GM23338 (cell line): ENCODE data around the gene FBN2. TPM values are rescaled to one million over a fixed set of nuclear protein-coding genes. Genes with fewer than 3 reads are reported as not detected.

Source experiments
- ATAC-seq: fragments of 200-7000 bp; cut with Tn5 transposase; 3 replicates; pipeline ENCODE4 v1.9.1; 2020
- DNase-seq: peaks from one replicate; pipeline ENCODE4 v3.0.0-alpha.2; 2015; ENCODE audit warnings: low spot score
- H2AFZ ChIP-seq: fragments of 200-600 bp; sonication (generic); 2 replicates; pipeline ENCODE4 v1.8.0; 2016; ENCODE audit warnings: antibody characterized with exemption, mild to moderate bottlenecking, moderate library complexity
- H3F3A ChIP-seq: fragments of 200-600 bp; sonication (generic); replicated peaks from 2 replicates; pipeline ENCODE4 v1.8.0; 2017; ENCODE audit warnings: antibody characterized with exemption, mixed run types, low read depth
- H3K27ac ChIP-seq: fragments of 200-600 bp; sonication (generic); 2 replicates; pipeline ENCODE4 v1.6.1; 2016; ENCODE audit warnings: low read depth
- H3K27me3 ChIP-seq: fragments of 200-600 bp; sonication (generic); 2 replicates; pipeline ENCODE4 v1.8.0; 2016; ENCODE audit warnings: mild to moderate bottlenecking, mixed run types, moderate library complexity; ENCODE audit not compliant: insufficient read depth
- H3K36me3 ChIP-seq: fragments of 200-600 bp; sonication (generic); 2 replicates; pipeline ENCODE4 v1.8.0; 2016; ENCODE audit warnings: mild to moderate bottlenecking; ENCODE audit not compliant: insufficient read depth
- H3K4me1 ChIP-seq: fragments of 200-600 bp; sonication (generic); 2 replicates; pipeline ENCODE4 v1.8.0; 2016; ENCODE audit warnings: mild to moderate bottlenecking, moderate library complexity; ENCODE audit not compliant: insufficient read depth
- H3K4me2 ChIP-seq: fragments of 200-600 bp; sonication (generic); 2 replicates; pipeline ENCODE4 v1.7.1; 2017; ENCODE audit warnings: mixed run types
- H3K4me3 ChIP-seq: fragments of 200-600 bp; sonication (generic); 2 replicates; pipeline ENCODE4 v1.6.1; 2016; ENCODE audit warnings: mixed run types
- H3K79me2 ChIP-seq: fragments of 200-600 bp; sonication (generic); replicated peaks from 2 replicates; pipeline ENCODE4 v1.8.0; 2017; ENCODE audit warnings: mild to moderate bottlenecking; ENCODE audit not compliant: insufficient read depth
- H3K9me2 ChIP-seq: fragments of 200-600 bp; sonication (generic); 2 replicates; pipeline ENCODE4 v1.8.0; 2017; ENCODE audit not compliant: insufficient read depth
- H4K20me1 ChIP-seq: fragments of 200-600 bp; sonication (generic); replicated peaks from 2 replicates; pipeline ENCODE4 v1.8.0; 2017; ENCODE audit warnings: mild to moderate bottlenecking; ENCODE audit not compliant: insufficient read depth
- H3K27ac Mint-ChIP-seq: 2 replicates; pipeline ENCODE4 v1.8.0; 2020; ENCODE audit warnings: inconsistent platforms, mild to moderate bottlenecking, moderate library complexity, mixed read lengths
- H3K27me3 Mint-ChIP-seq: 3 replicates; pipeline ENCODE4 v1.8.0; 2022; ENCODE audit warnings: low read depth, mild to moderate bottlenecking, moderate library complexity, mixed read lengths, inconsistent platforms; ENCODE audit not compliant: insufficient read depth, poor library complexity
- H3K36me3 Mint-ChIP-seq: 3 replicates; pipeline ENCODE4 v1.8.0; 2021; ENCODE audit warnings: low read depth, mild to moderate bottlenecking, inconsistent platforms, moderate library complexity, mixed read lengths
- H3K4me1 Mint-ChIP-seq: 3 replicates; pipeline ENCODE4 v1.8.0; 2020; ENCODE audit warnings: mild to moderate bottlenecking, inconsistent platforms, mixed read lengths
- H3K4me3 Mint-ChIP-seq: 3 replicates; pipeline ENCODE4 v1.8.0; 2021; ENCODE audit warnings: moderate library complexity, mild to moderate bottlenecking, inconsistent platforms, mixed read lengths
- H3K9me3 Mint-ChIP-seq: 3 replicates; pipeline ENCODE4 v1.8.0; 2020; ENCODE audit warnings: moderate library complexity, mild to moderate bottlenecking, inconsistent platforms, mixed read lengths
- ETS1 ChIP-seq: IDR thresholded peaks from 2 replicates; pipeline ENCODE4 v1.6.1; 2016; ENCODE audit warnings: antibody characterized with exemption
- EZH2 ChIP-seq: fragments of 200-600 bp; sonication (generic); IDR thresholded peaks from one replicate; pipeline ENCODE4 v1.8.0; 2017; ENCODE audit warnings: antibody characterized with exemption, mild to moderate bottlenecking, low read depth; ENCODE audit not compliant: unreplicated experiment
- NANOG ChIP-seq: IDR thresholded peaks from 2 replicates; pipeline ENCODE4 v1.6.1; 2016; ENCODE audit warnings: antibody characterized with exemption, borderline replicate concordance
- POLR2AphosphoS5 ChIP-seq: IDR thresholded peaks from 2 replicates; pipeline ENCODE4 v1.6.1; 2016; ENCODE audit warnings: antibody characterized with exemption, low read depth
- REST ChIP-seq: IDR thresholded peaks from one replicate; pipeline ENCODE4 v1.6.1; 2018; ENCODE audit warnings: antibody characterized with exemption; ENCODE audit not compliant: unreplicated experiment
- STAT1 ChIP-seq: IDR thresholded peaks from one replicate; pipeline ENCODE4 v1.6.1; 2016; ENCODE audit warnings: antibody characterized with exemption; ENCODE audit not compliant: unreplicated experiment
- ZNF114 ChIP-seq: fragments of 250-450 bp; sonication (Bioruptor Pico); IDR thresholded peaks from 2 replicates; pipeline ENCODE4 v1.5.0; 2020; ENCODE audit warnings: mild to moderate bottlenecking, moderate library complexity
- ZNF331 ChIP-seq: fragments of 250-450 bp; sonication (Bioruptor Pico); IDR thresholded peaks from 2 replicates; pipeline ENCODE4 v1.5.0; 2020; ENCODE audit warnings: low read depth, mild to moderate bottlenecking, moderate library complexity
- ZNF462 ChIP-seq: fragments of 250-450 bp; sonication (Bioruptor Pico); IDR thresholded peaks from 2 replicates; pipeline ENCODE4 v1.5.0; 2020; ENCODE audit warnings: mild to moderate bottlenecking, moderate library complexity
- polyA plus RNA-seq: library from polyadenylated mRNA; unstranded; fragments of >200 nt; fragmentation: Nextera tagmentation; extraction: Ambion mirVana; gene quantifications from 2 replicates; pipeline ENCODE4 v1.2.1, GENCODE V29; 2016
- total RNA-seq: library from RNA; depleted of rRNA; stranded (reverse); fragments of >200 nt; shearing (Covaris generic); gene quantifications from 2 replicates; pipeline ENCODE4 v1.2.3, GENCODE V29; 2014

Gene FBN2
- total and polyA plus RNA-seq, 2 experiments from 2014 or later: 2.6 to 13.6 TPM

GRCh38 chr5:128528637-128529255 lies 9.3 kb downstream of the FBN2 start:
- Histone ChIP-seq H3K36me3 (no peaks in the 10 kb centered on the region), H3K9me2 (no peaks in the 10 kb centered on the region), H3K4me3 (no peak overlapping the region), H3K4me1 (no peaks in the 10 kb centered on the region), H3K4me2 (no peak overlapping the region), H3F3A (no peaks in the 10 kb centered on the region), H3K27me3 (no peaks in the 10 kb centered on the region), H2AFZ (no peak overlapping the region), H4K20me1 (no peaks in the 10 kb centered on the region), H3K79me2 (no peaks in the 10 kb centered on the region), H3K27ac (no peak overlapping the region)
- Mint-ChIP-seq H3K9me3 (no peaks in the 10 kb centered on the region), H3K4me1 (peaks cover 8% of the 10 kb centered on the region; the same call in 2 of the 3 replicates), H3K36me3 (peaks cover 6% of the 10 kb centered on the region; the same call in 2 of the 3 replicates), H3K27ac (no peak overlapping the region), H3K4me3 (no peak overlapping the region), H3K27me3 (no peaks in the 10 kb centered on the region)
- DNase-seq: no peak
- no peak for TF ChIP-seq ZNF331 (CRISPR knock-in tag)
- no peak for TF ChIP-seq STAT1
- TF ChIP-seq POLR2AphosphoS5: no peak
- TF ChIP-seq REST: no peak
- no peak for TF ChIP-seq ZNF114
- no peak for TF ChIP-seq NANOG
- no peak for TF ChIP-seq ETS1
- no peak for ATAC-seq

GRCh38 chr5:128528126-128528525 lies 9.9 kb downstream of the FBN2 start:
- no peak for DNase-seq
- no peaks in the 10 kb centered on the region for H3K9me2 ChIP-seq
- no peak overlapping the region for H3K4me3 ChIP-seq
- TF ChIP-seq POLR2AphosphoS5: no peak
- TF ChIP-seq ZNF462 (CRISPR knock-in tag): no peak
- no peak for TF ChIP-seq EZH2
- TF ChIP-seq ZNF331 (CRISPR knock-in tag): no peak
- Mint-ChIP-seq H3K36me3 (peaks cover 6% of the 10 kb centered on the region; the same call in 2 of the 3 replicates), H3K9me3 (no peaks in the 10 kb centered on the region), H3K4me1 (peaks cover 8% of the 10 kb centered on the region; the same call in 2 of the 3 replicates), H3K27ac (no peak overlapping the region), H3K27me3 (no peaks in the 10 kb centered on the region), H3K4me3 (no peak overlapping the region)
- no peak overlapping the region for H3K4me2 ChIP-seq
- ATAC-seq: no peak
- H3K27me3 ChIP-seq: no peaks in the 10 kb centered on the region
- no peak overlapping the region for H2AFZ ChIP-seq
- H3K4me1 ChIP-seq: no peaks in the 10 kb centered on the region
- no peaks in the 10 kb centered on the region for H3K79me2 ChIP-seq
- H3K36me3 ChIP-seq: no peaks in the 10 kb centered on the region
- H4K20me1 ChIP-seq: no peaks in the 10 kb centered on the region
- H3F3A ChIP-seq: no peaks in the 10 kb centered on the region
- H3K27ac ChIP-seq: no peak overlapping the region
